ENCODE results near the gene LAMB4. TPM values are rescaled to one million over a fixed set of nuclear protein-coding genes. Genes with fewer than 3 reads are reported as not detected.

LAMB4 gene
- total RNA-seq, 6 experiments from 2014 or later = not detected

GRCh38 chr7:108090791-108091460, 39.2 kb downstream of the LAMB4 start:
- H3K4me1 ChIP-seq = peaks cover 0 to 26% (median 13%) of the 10 kb centered on the region in 4 donors
- H3K27ac ChIP-seq = no peak overlapping the region
- no peak overlapping the region for H3K4me3 ChIP-seq
- ATAC-seq (no peak), DNase-seq (no peak)
- WGBS (ENCODE audit: insufficient coverage, low coverage, low lambda C conversion rate, missing lambda C conversion rate) = 74% methylated on average over 7 of the region's 7 CpGs
- no peaks in the 10 kb centered on the region for H3K27me3 ChIP-seq
- no peaks in the 10 kb centered on the region for H3K36me3 ChIP-seq
- no peak for TF ChIP-seq POLR2A (IDR thresholded peaks at IDR 0.05)
- TF ChIP-seq CTCF (IDR thresholded peaks at IDR 0.05) = no peak
- no peaks in the 10 kb centered on the region for H3K9me3 ChIP-seq
- intact Hi-C loops (cut with DNase I) = no loop called here

- TF ChIP-seq POLR2A (IDR thresholded peaks at IDR 0.05) (no peak), CTCF (IDR thresholded peaks at IDR 0.05) (no peak)
- no peak for ATAC-seq
- no peaks in the 10 kb centered on the region for H3K27me3 ChIP-seq
- no peaks in the 10 kb centered on the region for H3K9me3 ChIP-seq
- DNase-seq = no peak
- H3K4me3 ChIP-seq = no peak overlapping the region
- intact Hi-C loops (cut with DNase I) = no loop called here
- no peak overlapping the region for H3K27ac ChIP-seq
- no peaks in the 10 kb centered on the region for H3K36me3 ChIP-seq
- 100% methylated on average over 1 of the region's 1 CpG for WGBS (ENCODE audit: insufficient coverage, low coverage, low lambda C conversion rate, missing lambda C conversion rate)
- H3K4me1 ChIP-seq = peaks cover 0 to 13% (median 4%) of the 10 kb centered on the region in 4 donors
Measured at GRCh38 chr7:108089381-108089780, 40.8 kb downstream of the LAMB4 start.

GRCh38 chr7:108088729-108089128, 41.4 kb downstream of the LAMB4 start:
- peaks cover 0 to 6% (median under 1%) of the 10 kb centered on the region in 4 donors for H3K4me1 ChIP-seq
- DNase-seq = no peak
- no peaks in the 10 kb centered on the region for H3K27me3 ChIP-seq
- no peak for ATAC-seq
- TF ChIP-seq CTCF (IDR thresholded peaks at IDR 0.05) (no peak), POLR2A (IDR thresholded peaks at IDR 0.05) (no peak)
- no peak overlapping the region for H3K4me3 ChIP-seq
- H3K36me3 ChIP-seq = no peaks in the 10 kb centered on the region
- H3K9me3 ChIP-seq = no peaks in the 10 kb centered on the region
- intact Hi-C loops (cut with DNase I) = no loop called here
- no peak overlapping the region for H3K27ac ChIP-seq

GRCh38 chr7:108087778-108088177, 42.4 kb downstream of the LAMB4 start:
- intact Hi-C loops (cut with DNase I) = no loop called here
- H3K27me3 ChIP-seq = no peaks in the 10 kb centered on the region
- WGBS (ENCODE audit: insufficient coverage, low coverage, low lambda C conversion rate, missing lambda C conversion rate) = 88% methylated on average over 1 of the region's 1 CpG
- ATAC-seq (no peak), DNase-seq (no peak)
- H3K4me3 ChIP-seq = no peak overlapping the region
- H3K27ac ChIP-seq = no peak overlapping the region
- TF ChIP-seq POLR2A (IDR thresholded peaks at IDR 0.05) = no peak
- no peak for TF ChIP-seq CTCF (IDR thresholded peaks at IDR 0.05)
- no peaks in the 10 kb centered on the region for H3K36me3 ChIP-seq
- no peaks in the 10 kb centered on the region for H3K4me1 ChIP-seq
- H3K9me3 ChIP-seq = no peaks in the 10 kb centered on the region

- Histone ChIP-seq H3K36me3 (no peaks in the 10 kb centered on the region), H3K4me3 (no peak overlapping the region), H3K4me1 (no peaks in the 10 kb centered on the region), H3K9me3 (no peaks in the 10 kb centered on the region), H3K27me3 (no peaks in the 10 kb centered on the region), H3K27ac (no peak overlapping the region)
- ATAC-seq (no peak), DNase-seq (no peak)
- no peak for TF ChIP-seq POLR2A (IDR thresholded peaks at IDR 0.05)
- TF ChIP-seq CTCF (IDR thresholded peaks at IDR 0.05) = no peak
- intact Hi-C loops (cut with DNase I) = no loop called here
- 40% methylated on average over 1 of the region's 2 CpGs for WGBS (ENCODE audit: insufficient coverage, low coverage, low lambda C conversion rate, missing lambda C conversion rate)
Measured at GRCh38 chr7:108086962-108087361, 43.2 kb downstream of the LAMB4 start.
